Inflammatory macrophage (primary cell): ENCODE results near the gene ALDH2.
A peak's percentile ranks its signal among the peaks of the same experiment; 100 is the strongest.
"Not testable (repeated sequence)": the region's sequence is repeated elsewhere in the genome, so short reads cannot be mapped to it uniquely, and the experiment has no call there.

Source experiments
- DNase-seq, 2 donors: peaks; one replicate each; pipeline ENCODE4 v3.0.0-alpha.2; 2020 to 2022

Gene ALDH2

GRCh38 chr12:111791507-111791906, 24.8 kb downstream of the ALDH2 start:
- no peak for DNase-seq

GRCh38 chr12:111792155-111792855, 25.6 kb downstream of the ALDH2 start:
- no peak for DNase-seq

GRCh38 chr12:111792856-111793235, 26.1 kb downstream of the ALDH2 start:
- no peak for DNase-seq

- DNase-seq, result no peak
Observed at GRCh38 chr12:111798182-111798581, 31.4 kb downstream of the ALDH2 start.

- no peak for DNase-seq
Observed at GRCh38 chr12:111799758-111800157, 33.0 kb downstream of the ALDH2 start.

- DNase-seq, result no peak
Observed at GRCh38 chr12:111803038-111803626, 36.4 kb downstream of the ALDH2 start.

GRCh38 chr12:111803851-111804250, 37.1 kb downstream of the ALDH2 start:
- DNase-seq, result no peak

GRCh38 chr12:111806304-111806703, 39.6 kb downstream of the ALDH2 start:
- DNase-seq, result no peak

- no peak for DNase-seq
Observed at GRCh38 chr12:111807232-111807631, 40.5 kb downstream of the ALDH2 start.

- DNase-seq, result peak; percentile 82 to 86
Observed at GRCh38 chr12:111812881-111813741, 46.4 kb downstream of the ALDH2 start.

- DNase-seq, result no peak
Observed at GRCh38 chr12:111816065-111816615, 49.4 kb downstream of the ALDH2 start.

- DNase-seq, result peak in 1 of 2 donors; percentile 44
Observed at GRCh38 chr12:111816898-111817297, 50.2 kb downstream of the ALDH2 start.

GRCh38 chr12:111818340-111818739, 51.6 kb downstream of the ALDH2 start:
- DNase-seq, result no peak

- DNase-seq, result no peak
Observed at GRCh38 chr12:111819191-111820158, 52.7 kb downstream of the ALDH2 start.

GRCh38 chr12:111820828-111821227, 54.1 kb downstream of the ALDH2 start:
- not testable (repeated sequence) for DNase-seq

- DNase-seq, result peak; percentile 46 to 75
Observed at GRCh38 chr12:111822886-111823285, 56.2 kb downstream of the ALDH2 start.

- DNase-seq, result peak in 1 of 2 donors; percentile 20
Observed at GRCh38 chr12:111823891-111824290, 57.2 kb downstream of the ALDH2 start.

GRCh38 chr12:111824312-111824711, 57.6 kb downstream of the ALDH2 start:
- DNase-seq, result peak; percentile 28 to 46

- no peak for DNase-seq
Observed at GRCh38 chr12:111825509-111825908, 58.8 kb downstream of the ALDH2 start.

GRCh38 chr12:111826316-111826715, 59.6 kb downstream of the ALDH2 start:
- no peak for DNase-seq

GRCh38 chr12:111826992-111827391, 60.3 kb downstream of the ALDH2 start:
- DNase-seq, result peak; percentile 51 to 62

- no peak for DNase-seq
Observed at GRCh38 chr12:111827907-111828306, 61.2 kb downstream of the ALDH2 start.
